Ishikawa (cell line): ENCODE measurements around the gene NEO1.

ENCODE experiments used
- CEBPB ChIP-seq: IDR thresholded peaks from 2 replicates; pipeline ENCODE4 v1.6.1; 2012
- CREB1 ChIP-seq: IDR thresholded peaks from 2 replicates; pipeline ENCODE4 v1.6.1; 2012; ENCODE audit warnings: low read depth
- EGR1 ChIP-seq: IDR thresholded peaks from 2 replicates; pipeline ENCODE4 v1.6.1; 2012
- EP300 ChIP-seq: IDR thresholded peaks from 2 replicates; pipeline ENCODE4 v1.6.1; 2012; ENCODE audit warnings: borderline replicate concordance
- FOXM1 ChIP-seq: IDR thresholded peaks from 2 replicates; pipeline ENCODE4 v1.6.1; 2012; ENCODE audit warnings: low read depth, borderline replicate concordance
- RAD21 ChIP-seq: IDR thresholded peaks from 2 replicates; pipeline ENCODE4 v1.6.1; 2012; ENCODE audit warnings: low read depth
- REST ChIP-seq: IDR thresholded peaks from 2 replicates; pipeline ENCODE4 v1.6.1; 2012; ENCODE audit warnings: low read depth, mild to moderate bottlenecking
- TAF1 ChIP-seq: IDR thresholded peaks from 2 replicates; pipeline ENCODE4 v1.6.1; 2012; ENCODE audit warnings: low read depth, mild to moderate bottlenecking
- TCF12 ChIP-seq: IDR thresholded peaks from 2 replicates; pipeline ENCODE4 v1.6.1; 2012; ENCODE audit warnings: low read depth
- YY1 ChIP-seq: IDR thresholded peaks from 2 replicates; pipeline ENCODE4 v1.6.1; 2012; ENCODE audit warnings: low read depth
- ZBTB7A ChIP-seq: IDR thresholded peaks from 2 replicates; pipeline ENCODE4 v1.6.1; 2012; ENCODE audit warnings: low read depth
- TF ChIP-seq, protein P1 (sequence below): IDR thresholded peaks from 2 replicates; pipeline ENCODE4 v1.6.1; 2012
- TF ChIP-seq, protein P2 (sequence below): IDR thresholded peaks from 2 replicates; pipeline ENCODE4 v1.6.1; 2012

- TF ChIP-seq TCF12: no peak
- TF ChIP-seq EGR1: no peak
- TF ChIP-seq FOXM1: no peak
- TF ChIP-seq, protein P1, sequence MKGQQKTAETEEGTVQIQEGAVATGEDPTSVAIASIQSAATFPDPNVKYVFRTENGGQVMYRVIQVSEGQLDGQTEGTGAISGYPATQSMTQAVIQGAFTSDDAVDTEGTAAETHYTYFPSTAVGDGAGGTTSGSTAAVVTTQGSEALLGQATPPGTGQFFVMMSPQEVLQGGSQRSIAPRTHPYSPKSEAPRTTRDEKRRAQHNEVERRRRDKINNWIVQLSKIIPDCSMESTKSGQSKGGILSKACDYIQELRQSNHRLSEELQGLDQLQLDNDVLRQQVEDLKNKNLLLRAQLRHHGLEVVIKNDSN: no peak
- no peak for TF ChIP-seq YY1
- no peak for TF ChIP-seq RAD21
- TF ChIP-seq, protein P2, sequence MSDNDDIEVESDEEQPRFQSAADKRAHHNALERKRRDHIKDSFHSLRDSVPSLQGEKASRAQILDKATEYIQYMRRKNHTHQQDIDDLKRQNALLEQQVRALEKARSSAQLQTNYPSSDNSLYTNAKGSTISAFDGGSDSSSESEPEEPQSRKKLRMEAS: no peak
- no peak for TF ChIP-seq EP300
- TF ChIP-seq CEBPB: no peak
- TF ChIP-seq REST: no peak
- TF ChIP-seq CREB1: no peak
- no peak for TF ChIP-seq TAF1
- TF ChIP-seq ZBTB7A: no peak
Measured at GRCh38 chr15:73308305-73308704, 256.0 kb downstream of the NEO1 start.
